GM23338 (cell line): ENCODE measurements around the gene SETD4. TPM values are rescaled to one million over a fixed set of nuclear protein-coding genes. Genes with fewer than 3 reads are reported as not detected.

Experiments
- ATAC-seq: fragments of 200-7000 bp; cut with Tn5 transposase; 3 replicates; pipeline ENCODE4 v1.9.1; 2020
- DNase-seq: peaks from one replicate; pipeline ENCODE4 v3.0.0-alpha.2; 2015; ENCODE audit warnings: low spot score
- H2AFZ ChIP-seq: fragments of 200-600 bp; sonication (generic); 2 replicates; pipeline ENCODE4 v1.8.0; 2016; ENCODE audit warnings: antibody characterized with exemption, mild to moderate bottlenecking, moderate library complexity
- H3F3A ChIP-seq: fragments of 200-600 bp; sonication (generic); replicated peaks from 2 replicates; pipeline ENCODE4 v1.8.0; 2017; ENCODE audit warnings: antibody characterized with exemption, mixed run types, low read depth
- H3K27ac ChIP-seq: fragments of 200-600 bp; sonication (generic); 2 replicates; pipeline ENCODE4 v1.6.1; 2016; ENCODE audit warnings: low read depth
- H3K27me3 ChIP-seq: fragments of 200-600 bp; sonication (generic); 2 replicates; pipeline ENCODE4 v1.8.0; 2016; ENCODE audit warnings: mild to moderate bottlenecking, mixed run types, moderate library complexity; ENCODE audit not compliant: insufficient read depth
- H3K36me3 ChIP-seq: fragments of 200-600 bp; sonication (generic); 2 replicates; pipeline ENCODE4 v1.8.0; 2016; ENCODE audit warnings: mild to moderate bottlenecking; ENCODE audit not compliant: insufficient read depth
- H3K4me1 ChIP-seq: fragments of 200-600 bp; sonication (generic); 2 replicates; pipeline ENCODE4 v1.8.0; 2016; ENCODE audit warnings: mild to moderate bottlenecking, moderate library complexity; ENCODE audit not compliant: insufficient read depth
- H3K4me2 ChIP-seq: fragments of 200-600 bp; sonication (generic); 2 replicates; pipeline ENCODE4 v1.7.1; 2017; ENCODE audit warnings: mixed run types
- H3K4me3 ChIP-seq: fragments of 200-600 bp; sonication (generic); 2 replicates; pipeline ENCODE4 v1.6.1; 2016; ENCODE audit warnings: mixed run types
- H3K79me2 ChIP-seq: fragments of 200-600 bp; sonication (generic); replicated peaks from 2 replicates; pipeline ENCODE4 v1.8.0; 2017; ENCODE audit warnings: mild to moderate bottlenecking; ENCODE audit not compliant: insufficient read depth
- H3K9me2 ChIP-seq: fragments of 200-600 bp; sonication (generic); 2 replicates; pipeline ENCODE4 v1.8.0; 2017; ENCODE audit not compliant: insufficient read depth
- H4K20me1 ChIP-seq: fragments of 200-600 bp; sonication (generic); replicated peaks from 2 replicates; pipeline ENCODE4 v1.8.0; 2017; ENCODE audit warnings: mild to moderate bottlenecking; ENCODE audit not compliant: insufficient read depth
- H3K27ac Mint-ChIP-seq: 2 replicates; pipeline ENCODE4 v1.8.0; 2020; ENCODE audit warnings: inconsistent platforms, mild to moderate bottlenecking, moderate library complexity, mixed read lengths
- H3K27me3 Mint-ChIP-seq: 3 replicates; pipeline ENCODE4 v1.8.0; 2022; ENCODE audit warnings: low read depth, mild to moderate bottlenecking, moderate library complexity, mixed read lengths, inconsistent platforms; ENCODE audit not compliant: insufficient read depth, poor library complexity
- H3K36me3 Mint-ChIP-seq: 3 replicates; pipeline ENCODE4 v1.8.0; 2021; ENCODE audit warnings: low read depth, mild to moderate bottlenecking, inconsistent platforms, moderate library complexity, mixed read lengths
- H3K4me1 Mint-ChIP-seq: 3 replicates; pipeline ENCODE4 v1.8.0; 2020; ENCODE audit warnings: mild to moderate bottlenecking, inconsistent platforms, mixed read lengths
- H3K4me3 Mint-ChIP-seq: 3 replicates; pipeline ENCODE4 v1.8.0; 2021; ENCODE audit warnings: moderate library complexity, mild to moderate bottlenecking, inconsistent platforms, mixed read lengths
- H3K9me3 Mint-ChIP-seq: 3 replicates; pipeline ENCODE4 v1.8.0; 2020; ENCODE audit warnings: moderate library complexity, mild to moderate bottlenecking, inconsistent platforms, mixed read lengths
- CREB1 ChIP-seq: fragments of 250-450 bp; sonication (Bioruptor Pico); IDR thresholded peaks from 2 replicates; pipeline ENCODE4 v1.5.0; 2020; ENCODE audit warnings: low read depth, mild to moderate bottlenecking, moderate library complexity
- ETS1 ChIP-seq: IDR thresholded peaks from 2 replicates; pipeline ENCODE4 v1.6.1; 2016; ENCODE audit warnings: antibody characterized with exemption
- EZH2 ChIP-seq: fragments of 200-600 bp; sonication (generic); IDR thresholded peaks from one replicate; pipeline ENCODE4 v1.8.0; 2017; ENCODE audit warnings: antibody characterized with exemption, mild to moderate bottlenecking, low read depth; ENCODE audit not compliant: unreplicated experiment
- EZH2phosphoT487 ChIP-seq: fragments of 200-600 bp; sonication (generic); IDR thresholded peaks from one replicate; pipeline ENCODE4 v1.8.1; 2018; ENCODE audit warnings: antibody characterized with exemption; ENCODE audit not compliant: unreplicated experiment
- JUNB ChIP-seq: IDR thresholded peaks from one replicate; pipeline ENCODE4 v1.6.1; 2016; ENCODE audit warnings: antibody characterized with exemption; ENCODE audit not compliant: unreplicated experiment
- NANOG ChIP-seq: IDR thresholded peaks from 2 replicates; pipeline ENCODE4 v1.6.1; 2016; ENCODE audit warnings: antibody characterized with exemption, borderline replicate concordance
- POLR2AphosphoS5 ChIP-seq: IDR thresholded peaks from 2 replicates; pipeline ENCODE4 v1.6.1; 2016; ENCODE audit warnings: antibody characterized with exemption, low read depth
- REST ChIP-seq: IDR thresholded peaks from one replicate; pipeline ENCODE4 v1.6.1; 2018; ENCODE audit warnings: antibody characterized with exemption; ENCODE audit not compliant: unreplicated experiment
- STAT1 ChIP-seq: IDR thresholded peaks from one replicate; pipeline ENCODE4 v1.6.1; 2016; ENCODE audit warnings: antibody characterized with exemption; ENCODE audit not compliant: unreplicated experiment
- ZNF114 ChIP-seq: fragments of 250-450 bp; sonication (Bioruptor Pico); IDR thresholded peaks from 2 replicates; pipeline ENCODE4 v1.5.0; 2020; ENCODE audit warnings: mild to moderate bottlenecking, moderate library complexity
- ZNF331 ChIP-seq: fragments of 250-450 bp; sonication (Bioruptor Pico); IDR thresholded peaks from 2 replicates; pipeline ENCODE4 v1.5.0; 2020; ENCODE audit warnings: low read depth, mild to moderate bottlenecking, moderate library complexity
- polyA plus RNA-seq: library from polyadenylated mRNA; unstranded; fragments of >200 nt; fragmentation: Nextera tagmentation; extraction: Ambion mirVana; gene quantifications from 2 replicates; pipeline ENCODE4 v1.2.1, GENCODE V29; 2016
- total RNA-seq: library from RNA; depleted of rRNA; stranded (reverse); fragments of >200 nt; shearing (Covaris generic); gene quantifications from 2 replicates; pipeline ENCODE4 v1.2.3, GENCODE V29; 2014
- TF ChIP-seq, protein P1 (sequence below), 2 experiments: fragments of 200-600 bp in 1 of 2; sonication (generic) in 1 of 2; conservative IDR thresholded peaks; 2 replicates each; pipeline versions ENCODE4 v1.5.1 to v1.6.1; 2016 to 2017; ENCODE audit warnings: antibody characterized with exemption in 2 of 2, low read depth in 2 of 2, mild to moderate bottlenecking in 2 of 2, moderate library complexity in 1 of 2
- TF ChIP-seq, protein P2 (sequence below): fragments of 250-450 bp; sonication (Bioruptor Pico); IDR thresholded peaks from 2 replicates; pipeline ENCODE4 v1.5.0; 2020; ENCODE audit warnings: mild to moderate bottlenecking, moderate library complexity

SETD4 gene
- total and polyA plus RNA-seq, 2 experiments from 2014 or later = 32.5 to 45.1 TPM

- peak overlapping the region; percentile 51 for H3K27ac ChIP-seq
- H3K4me1 ChIP-seq = peaks cover 2% of the 10 kb centered on the region; the same call in 1 of the 2 replicates
- ATAC-seq (no peak), DNase-seq (no peak)
- H3K4me2 ChIP-seq = no peak overlapping the region
- H3K36me3 ChIP-seq = peaks cover 58% of the 10 kb centered on the region
- H3K27me3 Mint-ChIP-seq = no peaks in the 10 kb centered on the region
- peaks cover 23% of the 10 kb centered on the region for H3K79me2 ChIP-seq
- TF ChIP-seq REST (no peak), ZNF331 (CRISPR knock-in tag) (no peak), ETS1 (no peak), ZNF114 (no peak), EZH2phosphoT487 (no peak), CREB1 (CRISPR knock-in tag) (no peak), NANOG (no peak), JUNB (no peak), STAT1 (no peak), EZH2 (no peak), POLR2AphosphoS5 (no peak)
- TF ChIP-seq, protein P1, sequence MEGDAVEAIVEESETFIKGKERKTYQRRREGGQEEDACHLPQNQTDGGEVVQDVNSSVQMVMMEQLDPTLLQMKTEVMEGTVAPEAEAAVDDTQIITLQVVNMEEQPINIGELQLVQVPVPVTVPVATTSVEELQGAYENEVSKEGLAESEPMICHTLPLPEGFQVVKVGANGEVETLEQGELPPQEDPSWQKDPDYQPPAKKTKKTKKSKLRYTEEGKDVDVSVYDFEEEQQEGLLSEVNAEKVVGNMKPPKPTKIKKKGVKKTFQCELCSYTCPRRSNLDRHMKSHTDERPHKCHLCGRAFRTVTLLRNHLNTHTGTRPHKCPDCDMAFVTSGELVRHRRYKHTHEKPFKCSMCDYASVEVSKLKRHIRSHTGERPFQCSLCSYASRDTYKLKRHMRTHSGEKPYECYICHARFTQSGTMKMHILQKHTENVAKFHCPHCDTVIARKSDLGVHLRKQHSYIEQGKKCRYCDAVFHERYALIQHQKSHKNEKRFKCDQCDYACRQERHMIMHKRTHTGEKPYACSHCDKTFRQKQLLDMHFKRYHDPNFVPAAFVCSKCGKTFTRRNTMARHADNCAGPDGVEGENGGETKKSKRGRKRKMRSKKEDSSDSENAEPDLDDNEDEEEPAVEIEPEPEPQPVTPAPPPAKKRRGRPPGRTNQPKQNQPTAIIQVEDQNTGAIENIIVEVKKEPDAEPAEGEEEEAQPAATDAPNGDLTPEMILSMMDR (conservative IDR thresholded peaks at IDR 0.05; ENCODE audit: low read depth in 2 of 2) = no peak
- TF ChIP-seq, protein P2, sequence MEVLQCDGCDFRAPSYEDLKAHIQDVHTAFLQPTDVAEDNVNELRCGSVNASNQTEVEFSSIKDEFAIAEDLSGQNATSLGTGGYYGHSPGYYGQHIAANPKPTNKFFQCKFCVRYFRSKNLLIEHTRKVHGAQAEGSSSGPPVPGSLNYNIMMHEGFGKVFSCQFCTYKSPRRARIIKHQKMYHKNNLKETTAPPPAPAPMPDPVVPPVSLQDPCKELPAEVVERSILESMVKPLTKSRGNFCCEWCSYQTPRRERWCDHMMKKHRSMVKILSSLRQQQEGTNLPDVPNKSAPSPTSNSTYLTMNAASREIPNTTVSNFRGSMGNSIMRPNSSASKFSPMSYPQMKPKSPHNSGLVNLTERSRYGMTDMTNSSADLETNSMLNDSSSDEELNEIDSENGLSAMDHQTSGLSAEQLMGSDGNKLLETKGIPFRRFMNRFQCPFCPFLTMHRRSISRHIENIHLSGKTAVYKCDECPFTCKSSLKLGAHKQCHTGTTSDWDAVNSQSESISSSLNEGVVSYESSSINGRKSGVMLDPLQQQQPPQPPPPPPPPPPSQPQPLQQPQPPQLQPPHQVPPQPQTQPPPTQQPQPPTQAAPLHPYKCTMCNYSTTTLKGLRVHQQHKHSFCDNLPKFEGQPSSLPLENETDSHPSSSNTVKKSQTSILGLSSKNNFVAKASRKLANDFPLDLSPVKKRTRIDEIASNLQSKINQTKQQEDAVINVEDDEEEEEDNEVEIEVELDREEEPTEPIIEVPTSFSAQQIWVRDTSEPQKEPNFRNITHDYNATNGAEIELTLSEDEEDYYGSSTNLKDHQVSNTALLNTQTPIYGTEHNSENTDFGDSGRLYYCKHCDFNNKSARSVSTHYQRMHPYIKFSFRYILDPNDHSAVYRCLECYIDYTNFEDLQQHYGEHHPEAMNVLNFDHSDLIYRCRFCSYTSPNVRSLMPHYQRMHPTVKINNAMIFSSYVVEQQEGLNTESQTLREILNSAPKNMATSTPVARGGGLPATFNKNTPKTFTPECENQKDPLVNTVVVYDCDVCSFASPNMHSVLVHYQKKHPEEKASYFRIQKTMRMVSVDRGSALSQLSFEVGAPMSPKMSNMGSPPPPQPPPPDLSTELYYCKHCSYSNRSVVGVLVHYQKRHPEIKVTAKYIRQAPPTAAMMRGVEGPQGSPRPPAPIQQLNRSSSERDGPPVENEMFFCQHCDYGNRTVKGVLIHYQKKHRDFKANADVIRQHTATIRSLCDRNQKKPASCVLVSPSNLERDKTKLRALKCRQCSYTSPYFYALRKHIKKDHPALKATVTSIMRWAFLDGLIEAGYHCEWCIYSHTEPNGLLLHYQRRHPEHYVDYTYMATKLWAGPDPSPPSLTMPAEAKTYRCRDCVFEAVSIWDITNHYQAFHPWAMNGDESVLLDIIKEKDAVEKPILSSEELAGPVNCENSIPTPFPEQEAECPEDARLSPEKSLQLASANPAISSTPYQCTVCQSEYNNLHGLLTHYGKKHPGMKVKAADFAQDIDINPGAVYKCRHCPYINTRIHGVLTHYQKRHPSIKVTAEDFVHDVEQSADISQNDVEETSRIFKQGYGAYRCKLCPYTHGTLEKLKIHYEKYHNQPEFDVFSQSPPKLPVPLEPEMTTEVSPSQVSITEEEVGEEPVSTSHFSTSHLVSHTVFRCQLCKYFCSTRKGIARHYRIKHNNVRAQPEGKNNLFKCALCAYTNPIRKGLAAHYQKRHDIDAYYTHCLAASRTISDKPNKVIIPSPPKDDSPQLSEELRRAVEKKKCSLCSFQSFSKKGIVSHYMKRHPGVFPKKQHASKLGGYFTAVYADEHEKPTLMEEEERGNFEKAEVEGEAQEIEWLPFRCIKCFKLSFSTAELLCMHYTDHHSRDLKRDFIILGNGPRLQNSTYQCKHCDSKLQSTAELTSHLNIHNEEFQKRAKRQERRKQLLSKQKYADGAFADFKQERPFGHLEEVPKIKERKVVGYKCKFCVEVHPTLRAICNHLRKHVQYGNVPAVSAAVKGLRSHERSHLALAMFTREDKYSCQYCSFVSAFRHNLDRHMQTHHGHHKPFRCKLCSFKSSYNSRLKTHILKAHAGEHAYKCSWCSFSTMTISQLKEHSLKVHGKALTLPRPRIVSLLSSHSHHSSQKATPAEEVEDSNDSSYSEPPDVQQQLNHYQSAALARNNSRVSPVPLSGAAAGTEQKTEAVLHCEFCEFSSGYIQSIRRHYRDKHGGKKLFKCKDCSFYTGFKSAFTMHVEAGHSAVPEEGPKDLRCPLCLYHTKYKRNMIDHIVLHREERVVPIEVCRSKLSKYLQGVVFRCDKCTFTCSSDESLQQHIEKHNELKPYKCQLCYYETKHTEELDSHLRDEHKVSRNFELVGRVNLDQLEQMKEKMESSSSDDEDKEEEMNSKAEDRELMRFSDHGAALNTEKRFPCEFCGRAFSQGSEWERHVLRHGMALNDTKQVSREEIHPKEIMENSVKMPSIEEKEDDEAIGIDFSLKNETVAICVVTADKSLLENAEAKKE (CRISPR knock-in tag) = no peak
- H3K27me3 ChIP-seq = no peaks in the 10 kb centered on the region
- H3K9me2 ChIP-seq = no peaks in the 10 kb centered on the region
- peaks cover 3% of the 10 kb centered on the region; the same call in 1 of the 2 replicates for H4K20me1 ChIP-seq
- no peak overlapping the region for H3K27ac Mint-ChIP-seq
- H3K9me3 Mint-ChIP-seq = no peaks in the 10 kb centered on the region
- H3K4me3 ChIP-seq = no peak overlapping the region
- H3F3A ChIP-seq = peaks cover 23% of the 10 kb centered on the region; the same call in 1 of the 2 replicates
- peaks cover 85% of the 10 kb centered on the region for H3K36me3 Mint-ChIP-seq
- H2AFZ ChIP-seq = no peak overlapping the region
- peaks cover 4% of the 10 kb centered on the region; the same call in 2 of the 3 replicates for H3K4me1 Mint-ChIP-seq
- no peak overlapping the region for H3K4me3 Mint-ChIP-seq
Observed at GRCh38 chr21:36044056-36044455, 16.3 kb downstream of the SETD4 start.
